CD4-positive, alpha-beta T cell treated with Interleukin-6 at 100 ng/mL for 8 hours (primary cell): ENCODE data around the gene C2.
"Not testable (repeated sequence)": the region's sequence is repeated elsewhere in the genome, so short reads cannot be mapped to it uniquely, and the experiment has no call there.

Source experiments
- DNase-seq: peaks from one replicate; pipeline ENCODE4 v3.0.0-alpha.2; 2020; ENCODE audit warnings: mixed read lengths, low spot score

C2 gene

DNA sequence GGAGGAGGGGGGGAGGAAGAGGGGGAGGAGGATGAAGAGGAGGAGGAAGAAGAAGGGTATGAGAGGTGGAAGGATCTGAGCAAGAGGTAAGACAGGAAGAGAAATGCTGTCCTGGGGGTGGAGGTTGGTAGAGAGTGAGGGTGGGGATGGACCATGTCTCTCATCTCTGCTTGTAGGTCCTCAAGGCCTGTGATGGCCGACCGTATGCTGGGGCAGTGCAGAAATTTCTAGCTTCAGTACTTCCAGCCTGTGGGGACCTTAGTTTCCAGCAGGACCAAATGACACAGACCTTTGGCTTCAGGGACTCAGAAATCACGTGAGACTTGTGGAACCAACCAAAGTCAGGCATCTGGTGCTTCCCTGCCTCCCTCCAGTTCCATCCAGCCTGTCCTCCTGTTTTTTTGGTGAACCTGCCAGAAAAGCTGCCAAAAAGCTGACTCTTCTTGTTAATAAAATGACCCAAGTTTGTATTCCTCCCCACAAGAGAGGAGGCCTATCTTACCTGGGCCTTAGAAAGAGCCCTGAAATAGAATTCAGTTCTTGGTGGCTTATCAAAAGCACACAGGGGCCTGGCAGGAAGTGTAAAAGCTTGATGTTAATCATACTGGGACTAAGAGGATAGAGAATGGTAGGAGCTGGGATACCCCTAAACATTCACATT is 51.9 kb downstream of the C2 start:
- no peak for DNase-seq

DNA sequence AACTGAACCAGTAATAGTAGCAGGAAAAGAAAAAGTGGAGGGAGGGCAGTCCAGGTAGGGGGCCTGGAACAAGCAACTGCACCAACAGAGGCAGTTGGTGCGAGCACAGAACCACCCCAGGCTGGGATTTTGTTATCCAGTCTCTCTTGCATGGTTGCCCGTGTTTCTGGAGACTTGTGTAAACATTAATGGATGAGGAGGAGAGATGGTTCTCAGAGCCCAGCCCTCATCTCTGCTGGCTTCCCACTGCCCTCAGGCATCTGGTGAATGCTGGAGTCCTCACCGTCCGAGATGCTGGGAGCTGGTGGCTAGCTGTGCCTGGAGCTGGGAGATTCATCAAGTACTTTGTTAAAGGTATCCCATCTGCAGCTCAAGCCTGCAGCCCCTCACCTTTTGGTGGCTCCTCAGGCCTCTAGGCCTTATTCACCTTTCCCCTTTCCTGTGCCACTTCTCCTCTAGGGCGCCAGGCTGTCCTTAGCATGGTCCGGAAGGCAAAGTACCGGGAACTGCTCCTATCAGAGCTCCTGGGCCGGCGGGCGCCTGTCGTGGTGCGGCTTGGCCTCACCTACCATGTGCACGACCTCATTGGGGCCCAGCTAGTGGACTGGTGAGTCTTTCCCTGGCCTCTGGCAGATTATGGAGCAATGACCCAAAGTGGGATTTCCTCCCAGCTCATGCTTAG is 52.8 kb downstream of the C2 start:
- DNase-seq = not testable (repeated sequence)

DNA sequence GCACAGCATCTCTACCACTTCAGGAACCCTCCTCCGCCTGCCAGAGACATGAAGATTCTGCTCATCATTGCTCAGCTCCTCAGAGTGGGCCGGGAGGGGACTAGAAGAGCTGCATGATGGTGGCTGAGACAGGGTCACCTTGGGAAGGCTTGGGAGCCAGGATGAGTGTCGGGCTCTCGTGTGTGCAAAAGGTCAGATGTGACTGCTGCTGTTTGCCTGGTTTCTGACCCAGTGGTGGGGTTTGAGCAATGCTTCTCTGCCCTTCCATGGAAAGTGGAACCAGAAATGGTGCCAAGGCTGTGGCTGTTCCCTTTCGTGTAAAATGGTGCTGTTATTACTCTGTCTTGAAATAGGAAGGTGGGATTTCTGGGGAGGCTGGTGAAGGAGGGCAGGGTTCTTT is 53.5 kb downstream of the C2 start:
- DNase-seq = not testable (repeated sequence)

DNA sequence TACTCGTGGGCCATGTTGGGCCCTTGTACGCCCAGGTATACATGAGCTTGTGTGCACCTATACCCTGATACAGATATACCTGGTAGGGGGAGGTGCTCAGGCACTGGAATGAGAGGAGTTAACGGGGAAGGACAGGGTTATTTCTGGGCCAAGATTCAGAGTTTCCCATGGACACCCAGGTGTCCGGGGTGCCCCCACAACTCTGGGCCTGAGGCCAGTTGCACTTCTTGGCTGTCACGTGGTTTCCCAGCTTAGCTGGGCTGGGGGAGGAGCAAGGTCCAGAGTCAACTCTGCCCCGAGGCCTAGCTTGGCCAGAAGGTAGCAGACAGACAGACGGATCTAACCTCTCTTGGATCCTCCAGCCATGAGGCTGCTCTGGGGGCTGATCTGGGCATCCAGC is 54.2 kb downstream of the C2 start, which contains the start of gene C4A:
Gene C4A (plus strand): TSS at position 314 of the 400 bp plus-strand sequence. CDS start 51 bp downstream, at position 365.
- not testable (repeated sequence) for DNase-seq

DNA sequence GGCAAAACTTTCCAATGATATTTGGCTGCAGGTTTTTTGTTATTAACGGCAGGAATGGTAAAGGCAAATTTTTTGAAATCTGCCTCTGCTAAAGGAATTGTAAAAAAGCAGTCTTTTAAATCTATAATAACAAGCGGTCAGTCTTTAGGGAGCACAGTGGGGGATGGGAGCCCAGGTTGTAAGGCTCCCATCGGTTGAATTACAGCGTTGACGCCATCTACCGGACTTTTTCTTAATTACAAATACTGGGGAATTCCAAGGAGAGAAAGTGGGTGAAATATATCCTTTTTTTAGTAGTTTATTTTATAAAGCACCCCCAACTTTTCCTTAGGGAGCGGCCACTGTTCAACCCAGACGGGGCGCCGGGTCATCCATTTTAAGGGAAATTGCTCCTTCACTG is 61.8 kb downstream of the C2 start:
- not testable (repeated sequence) for DNase-seq

DNA sequence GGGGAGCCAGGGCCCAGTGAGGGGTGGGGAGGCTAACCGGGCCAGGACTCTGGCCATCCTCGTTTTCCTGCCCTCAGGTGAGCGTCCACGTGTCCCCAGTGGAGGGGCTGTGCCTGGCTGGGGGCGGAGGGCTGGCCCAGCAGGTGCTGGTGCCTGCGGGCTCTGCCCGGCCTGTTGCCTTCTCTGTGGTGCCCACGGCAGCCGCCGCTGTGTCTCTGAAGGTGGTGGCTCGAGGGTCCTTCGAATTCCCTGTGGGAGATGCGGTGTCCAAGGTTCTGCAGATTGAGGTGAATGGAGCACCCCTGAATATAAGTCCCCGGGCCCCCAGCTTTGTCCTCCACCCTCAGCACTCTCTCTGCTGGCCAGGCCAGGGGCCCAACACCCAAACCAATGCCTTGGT is 66.9 kb downstream of the C2 start:
- not testable (repeated sequence) for DNase-seq
